Measurements from ENCODE around the gene HOXC11.
A peak's percentile ranks its signal among the peaks of the same experiment; 100 is the strongest.

Gene HOXC11

DNA sequence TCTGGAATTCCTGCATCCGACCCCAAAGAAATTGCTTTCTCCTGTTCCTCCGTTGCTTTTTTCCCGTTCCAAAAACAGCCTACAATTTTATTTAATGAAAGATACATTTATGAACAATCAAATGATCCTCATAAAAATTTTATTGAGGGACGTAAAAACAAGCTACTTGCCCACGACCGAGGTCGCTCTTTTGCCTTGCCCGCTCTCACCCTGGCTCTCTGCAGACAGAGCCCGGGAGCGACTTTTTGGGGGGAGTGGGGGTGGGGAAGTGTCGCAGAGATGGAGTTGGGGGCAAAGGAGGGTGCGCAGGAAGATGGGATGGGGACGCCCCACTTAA lies 25.9 kb downstream of the HOXC11 start:
- no peak for DNase-seq

DNA sequence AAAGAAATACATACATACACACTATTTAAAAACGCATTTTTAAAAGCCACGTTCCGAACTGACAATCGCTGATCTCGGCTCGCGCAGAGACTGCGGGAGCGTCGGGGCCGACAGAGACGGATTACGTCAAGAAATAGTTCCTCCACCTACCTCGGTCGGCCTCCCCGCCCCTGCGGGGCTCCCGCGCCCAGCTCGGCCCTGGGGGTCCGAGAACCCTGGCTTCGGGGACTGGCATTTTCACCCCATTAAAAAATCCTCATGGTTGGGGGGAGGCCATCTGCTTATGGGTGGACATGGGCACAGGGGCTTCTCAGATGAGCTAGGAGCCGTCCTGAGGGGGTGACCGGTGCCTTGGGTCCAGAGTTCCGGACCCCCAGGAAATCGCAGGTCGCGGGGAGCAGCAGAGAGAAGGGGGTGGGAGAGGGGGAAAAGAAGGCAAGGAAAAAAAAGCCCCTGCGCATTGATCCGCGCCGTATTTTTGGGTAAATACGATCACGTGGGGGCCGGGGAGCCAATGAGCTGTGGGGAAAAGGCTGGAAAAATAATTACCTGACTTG lies 26.7 kb downstream of the HOXC11 start:
- no peak for DNase-seq

- no peak for DNase-seq
These were observed 27.5 kb downstream of the HOXC11 start, which contains the start of gene HOXC9 for GRCh38 chr12:54000116-54001114. Gene HOXC9 (plus strand): TSS chr12:54000161. CDS start chr12:54000189, 28 bp downstream.

GRCh38 chr12:54001283-54002187 lies 28.6 kb downstream of the HOXC11 start:
- DNase-seq, result no peak

GRCh38 chr12:54002278-54002914 lies 29.5 kb downstream of the HOXC11 start:
- DNase-seq, result no peak

DNA sequence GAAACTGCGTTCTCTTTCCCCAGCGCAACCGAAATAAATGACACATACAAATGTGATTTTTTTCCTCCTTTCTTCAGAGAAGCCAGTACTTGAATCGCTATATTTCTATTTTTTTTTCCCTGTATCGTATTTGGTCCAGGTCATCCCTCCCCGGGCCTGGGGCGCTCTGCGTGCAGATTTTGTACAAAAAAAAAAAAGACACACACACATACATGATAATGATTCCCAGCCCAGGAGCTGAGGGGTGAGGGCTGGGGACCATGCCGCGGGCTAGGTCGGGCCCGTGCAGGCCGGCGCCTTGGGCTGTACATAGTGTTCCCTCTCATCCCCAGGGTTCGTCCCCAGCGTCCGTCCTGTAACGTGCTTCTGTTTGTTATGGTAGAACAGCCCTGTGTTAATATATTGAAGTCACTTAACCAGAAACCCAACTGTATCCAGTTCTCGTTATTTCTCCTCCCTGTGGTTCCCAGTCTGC lies 30.0 kb downstream of the HOXC11 start:
- DNase-seq, result no peak

- DNase-seq, result no peak
These were observed 30.7 kb downstream of the HOXC11 start for GRCh38 chr12:54003625-54004024.

GRCh38 chr12:54004063-54004840 lies 31.3 kb downstream of the HOXC11 start:
- no peak for DNase-seq

- DNase-seq, result no peak
These were observed 32.1 kb downstream of the HOXC11 start for GRCh38 chr12:54004841-54005530.

DNA sequence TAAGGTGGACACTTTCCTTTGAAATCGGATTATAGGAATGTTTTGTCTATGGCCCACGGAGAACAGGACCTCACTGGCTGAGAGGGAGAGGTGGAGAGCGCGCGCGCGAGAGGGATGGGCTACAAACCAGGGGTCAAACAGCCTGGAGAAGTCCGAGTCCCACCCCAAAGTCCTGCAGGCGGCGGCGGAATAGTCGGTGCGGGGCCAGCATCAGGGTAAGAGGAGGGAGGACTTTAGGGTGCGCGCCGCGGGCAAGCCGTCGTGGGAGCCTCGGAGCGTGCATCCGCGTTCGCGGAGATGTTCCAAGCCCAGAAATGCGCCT lies 32.6 kb downstream of the HOXC11 start:
- DNase-seq, result no peak

DNA sequence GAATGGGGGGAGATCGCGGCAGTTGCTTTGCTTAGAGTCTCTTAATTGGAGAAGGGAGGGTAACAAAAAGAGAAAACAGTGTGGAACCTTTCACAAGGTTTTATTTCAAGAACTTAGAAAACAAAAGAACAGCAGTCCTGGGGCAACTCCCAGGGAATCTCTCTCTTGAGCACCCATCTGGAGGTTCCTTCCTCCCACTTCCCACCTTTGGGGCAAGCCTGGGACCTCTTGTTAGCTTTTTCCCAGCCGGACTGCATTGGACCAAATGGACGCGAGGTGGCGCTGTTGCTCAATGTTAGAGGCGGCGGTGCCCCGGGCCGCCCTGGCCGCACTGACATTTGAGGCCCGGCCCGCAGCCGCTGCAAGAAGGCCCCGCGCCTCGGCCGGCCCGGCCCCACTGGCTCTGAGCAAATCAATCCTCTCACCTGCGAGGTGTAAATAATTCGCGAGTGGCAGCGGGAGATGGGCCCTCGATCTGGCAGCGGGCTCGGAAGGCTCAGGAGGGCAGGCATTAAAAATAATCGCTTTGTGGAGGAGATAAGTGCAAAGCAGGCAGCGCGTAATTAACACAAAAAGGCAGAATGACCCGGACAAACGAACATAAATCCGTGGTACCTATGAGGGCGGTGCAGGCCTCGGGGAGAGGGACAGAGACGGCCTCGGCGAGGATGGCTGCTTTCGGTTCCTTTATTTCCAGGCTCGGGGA lies 33.1 kb downstream of the HOXC11 start:
- peak; percentile 77 to 81 (median 79) for DNase-seq

GRCh38 chr12:54006559-54007220 lies 33.8 kb downstream of the HOXC11 start:
- no peak for DNase-seq

DNA sequence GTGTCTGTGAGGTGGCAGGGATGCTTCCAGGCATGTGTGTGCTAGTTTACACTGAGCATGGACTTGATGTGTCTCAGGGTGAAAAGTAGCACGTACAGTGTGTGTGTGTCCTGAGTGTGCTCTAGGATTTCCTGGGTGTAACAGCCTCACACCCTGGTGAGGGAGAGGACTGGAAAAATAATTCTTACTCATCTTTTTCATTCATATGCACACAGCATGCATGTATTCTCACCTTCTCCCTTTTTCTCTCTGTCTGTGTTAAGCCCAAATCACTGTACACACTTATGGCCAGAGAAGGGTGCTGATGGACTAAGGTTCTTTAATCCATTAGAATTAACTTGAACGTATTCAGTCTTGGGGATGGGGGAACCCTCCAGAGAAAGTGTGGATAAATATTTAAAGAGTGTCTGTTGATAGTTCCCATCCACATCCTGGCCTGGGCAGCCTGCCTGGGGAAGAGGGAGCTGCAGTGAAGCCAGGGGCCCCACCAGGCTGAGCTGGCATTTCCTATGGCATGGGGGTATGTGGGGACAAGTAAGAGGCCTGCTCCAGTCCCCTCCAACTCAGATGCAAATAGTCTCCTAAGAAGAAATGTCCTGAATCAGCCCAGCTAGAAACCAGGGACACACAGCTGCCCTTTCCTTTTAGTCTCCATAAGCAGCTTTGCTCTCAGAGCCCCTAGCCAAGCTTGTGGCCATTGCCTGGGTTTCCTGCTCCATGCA lies 34.8 kb downstream of the HOXC11 start:
- DNase-seq, result no peak

GRCh38 chr12:54008260-54008552 lies 35.3 kb downstream of the HOXC11 start:
- DNase-seq, result no peak

GRCh38 chr12:54009171-54010052 lies 36.5 kb downstream of the HOXC11 start:
- DNase-seq, result peak in 1 of 4 experiments; percentile 23

GRCh38 chr12:54010053-54010971 lies 37.4 kb downstream of the HOXC11 start:
- DNase-seq, result no peak

GRCh38 chr12:54010972-54011664 lies 38.2 kb downstream of the HOXC11 start:
- DNase-seq, result no peak
